GM20000 (cell line): ENCODE data around the gene PNISR.

Source experiments
- DNase-seq: peaks from one replicate; pipeline ENCODE4 v3.0.0; 2012; ENCODE audit warnings: low spot score
- TF ChIP-seq, protein P1 (sequence below): IDR thresholded peaks from 2 replicates; pipeline ENCODE4 v1.5.1; 2012; ENCODE audit warnings: mild to moderate bottlenecking, control low read depth; ENCODE audit errors: extremely low read depth, missing control alignments

The PNISR gene

DNA sequence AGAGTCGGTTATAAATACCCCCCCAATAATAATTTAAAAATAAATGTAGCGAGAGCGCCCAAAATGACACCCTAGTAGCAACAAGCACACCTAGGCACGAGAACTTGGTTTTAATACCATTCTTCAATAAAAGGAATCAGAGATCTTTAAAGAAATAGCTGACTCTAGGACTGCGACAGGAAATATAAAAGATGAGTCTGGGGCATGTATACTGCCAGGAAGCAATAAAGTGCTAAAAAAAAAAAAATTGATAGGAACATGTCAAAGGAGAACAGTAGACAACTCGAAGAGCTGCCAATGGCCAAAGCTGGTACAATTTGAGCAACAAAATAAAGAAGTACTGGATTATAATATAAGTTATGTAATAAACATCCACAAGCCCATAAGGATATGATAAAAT lies 2.2 kb downstream of the PNISR start:
- no peak for DNase-seq
- TF ChIP-seq, protein P1, sequence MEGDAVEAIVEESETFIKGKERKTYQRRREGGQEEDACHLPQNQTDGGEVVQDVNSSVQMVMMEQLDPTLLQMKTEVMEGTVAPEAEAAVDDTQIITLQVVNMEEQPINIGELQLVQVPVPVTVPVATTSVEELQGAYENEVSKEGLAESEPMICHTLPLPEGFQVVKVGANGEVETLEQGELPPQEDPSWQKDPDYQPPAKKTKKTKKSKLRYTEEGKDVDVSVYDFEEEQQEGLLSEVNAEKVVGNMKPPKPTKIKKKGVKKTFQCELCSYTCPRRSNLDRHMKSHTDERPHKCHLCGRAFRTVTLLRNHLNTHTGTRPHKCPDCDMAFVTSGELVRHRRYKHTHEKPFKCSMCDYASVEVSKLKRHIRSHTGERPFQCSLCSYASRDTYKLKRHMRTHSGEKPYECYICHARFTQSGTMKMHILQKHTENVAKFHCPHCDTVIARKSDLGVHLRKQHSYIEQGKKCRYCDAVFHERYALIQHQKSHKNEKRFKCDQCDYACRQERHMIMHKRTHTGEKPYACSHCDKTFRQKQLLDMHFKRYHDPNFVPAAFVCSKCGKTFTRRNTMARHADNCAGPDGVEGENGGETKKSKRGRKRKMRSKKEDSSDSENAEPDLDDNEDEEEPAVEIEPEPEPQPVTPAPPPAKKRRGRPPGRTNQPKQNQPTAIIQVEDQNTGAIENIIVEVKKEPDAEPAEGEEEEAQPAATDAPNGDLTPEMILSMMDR, result no peak

DNA sequence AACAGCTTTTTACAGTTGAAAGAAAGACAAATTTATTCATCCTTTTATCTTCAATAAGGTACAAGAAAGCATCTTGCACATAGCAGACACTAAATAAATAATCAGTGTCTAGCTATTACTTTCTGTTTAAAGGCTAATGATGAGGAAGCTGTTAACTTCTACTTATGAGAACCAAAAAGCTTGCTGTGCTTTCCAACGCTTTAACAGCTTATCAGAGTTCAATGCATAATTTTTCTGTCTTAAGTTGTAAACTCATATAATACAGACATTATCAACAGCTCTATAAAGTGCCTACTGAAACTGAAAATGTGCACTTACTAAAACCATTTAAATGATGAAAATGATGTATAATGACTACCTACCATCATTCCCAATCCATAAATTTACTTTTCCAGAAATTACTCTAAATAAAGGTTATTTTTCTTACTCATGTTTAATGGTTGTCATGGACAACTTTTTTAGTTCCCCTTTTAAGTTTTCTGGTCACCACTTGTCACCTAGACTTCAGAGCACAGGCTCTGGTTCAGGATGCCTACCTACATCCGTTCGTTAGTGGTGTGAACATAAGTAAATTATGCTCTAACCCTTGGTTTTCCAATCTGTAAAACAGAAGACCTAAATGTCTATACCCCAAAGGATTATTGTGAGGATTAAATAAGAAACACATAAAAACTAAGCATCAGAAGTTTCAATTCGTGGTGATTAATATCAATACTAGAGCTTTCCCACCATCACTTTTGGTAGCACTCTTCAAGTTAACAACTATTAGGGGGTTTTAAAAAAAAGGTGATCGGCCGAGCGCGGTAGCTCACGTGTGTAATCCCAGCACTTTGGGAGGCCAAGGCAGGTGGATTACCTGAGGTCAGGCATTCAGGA lies 8.0 kb downstream of the PNISR start:
- peak; percentile 18 for DNase-seq
- TF ChIP-seq, protein P1, result no peak

DNA sequence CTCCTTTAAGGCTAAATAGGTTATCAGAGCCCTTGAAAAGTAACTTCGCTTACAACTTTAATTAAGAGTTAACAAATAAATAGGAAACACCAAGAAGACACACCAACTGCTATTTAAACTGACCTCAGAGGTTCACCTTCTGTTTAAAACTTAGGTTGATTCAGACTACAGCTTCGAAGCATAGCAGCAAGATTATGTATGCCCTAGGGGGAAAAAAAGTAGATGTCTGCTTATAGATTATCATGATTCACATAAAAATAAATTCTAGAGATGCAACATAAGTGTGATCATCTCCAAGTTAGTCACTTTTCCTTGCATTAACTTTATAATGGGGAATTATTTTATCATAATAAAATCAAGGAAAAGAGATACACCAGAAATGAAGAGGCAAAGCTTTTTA lies 8.9 kb downstream of the PNISR start:
- no peak for DNase-seq
- TF ChIP-seq, protein P1, result no peak

DNA sequence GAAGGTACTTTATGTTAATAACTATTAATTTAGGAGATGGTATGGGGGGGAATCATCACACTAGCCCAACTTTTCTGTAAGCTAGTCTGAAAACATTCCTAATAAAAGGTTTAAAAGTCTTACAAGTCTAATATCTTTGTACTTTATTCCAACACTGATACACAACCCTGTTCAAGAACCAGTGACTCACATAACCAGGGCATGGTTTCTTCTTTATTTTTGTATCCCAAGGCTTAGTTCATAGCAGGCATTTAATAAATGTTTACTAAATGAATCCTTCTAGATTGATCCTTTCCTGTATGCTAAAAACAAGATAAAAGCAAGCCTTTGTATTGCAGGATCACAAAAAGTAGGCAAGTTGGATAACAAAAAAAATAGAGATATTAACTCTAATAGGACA lies 9.7 kb downstream of the PNISR start:
- DNase-seq, result no peak
- TF ChIP-seq, protein P1, result no peak

DNA sequence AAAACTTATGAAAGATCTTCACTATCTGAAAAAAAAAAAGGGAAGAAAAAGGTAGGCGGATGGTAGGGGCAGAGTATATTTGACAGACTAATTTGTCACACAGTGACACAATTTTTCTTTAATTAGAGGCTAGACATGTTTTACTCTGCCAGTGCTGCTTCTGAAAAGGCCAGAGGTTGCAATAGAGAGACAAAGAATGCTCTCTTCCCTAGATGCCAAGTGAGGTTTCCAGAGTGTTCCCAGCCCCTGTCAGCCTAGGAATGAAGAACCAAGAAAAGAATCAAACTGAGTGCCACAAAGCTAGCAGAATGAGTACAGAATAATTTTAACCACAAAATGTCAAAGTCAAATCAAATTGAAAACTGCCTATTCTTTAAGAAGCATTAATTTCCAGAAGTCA lies 13.0 kb downstream of the PNISR start:
- no peak for DNase-seq
- TF ChIP-seq, protein P1, result no peak

DNA sequence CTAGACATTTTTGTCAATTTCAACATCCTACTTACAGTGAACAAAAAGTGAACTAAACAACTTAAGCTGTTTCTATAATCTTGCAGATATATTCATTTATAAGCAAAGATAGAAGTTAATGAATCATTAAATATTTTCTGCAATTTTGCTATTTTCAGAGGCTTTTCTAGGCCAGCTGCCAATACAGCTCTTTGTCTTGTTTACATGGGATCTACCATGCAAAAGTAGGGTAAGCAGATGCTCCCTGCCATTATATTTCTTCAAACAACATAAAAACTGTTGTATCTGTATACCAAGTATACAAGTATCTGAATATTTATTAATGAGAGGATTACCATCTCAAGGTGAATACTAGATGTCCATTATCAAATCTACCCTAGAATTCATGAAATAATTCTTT lies 15.4 kb downstream of the PNISR start:
- no peak for DNase-seq
- TF ChIP-seq, protein P1, result no peak

DNA sequence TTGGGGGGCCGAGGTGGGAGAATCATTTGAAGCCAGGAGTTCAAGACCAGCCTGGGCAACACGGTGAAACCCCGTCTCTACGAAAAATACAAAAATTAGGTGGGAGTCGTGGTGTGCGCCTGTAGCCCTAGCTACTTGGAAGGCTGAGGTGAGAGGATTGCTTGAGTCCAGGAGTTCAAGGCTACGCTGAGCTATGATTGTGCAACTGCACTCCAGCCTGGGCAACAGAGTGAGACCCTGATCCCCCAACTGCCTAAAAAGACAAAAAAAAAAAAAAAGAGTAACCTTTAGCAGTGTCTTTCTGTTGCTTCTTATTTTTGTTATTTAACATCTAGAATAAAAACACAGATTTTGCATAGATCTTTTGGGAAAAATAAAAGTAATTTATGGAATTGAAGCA lies 18.0 kb downstream of the PNISR start:
- no peak for DNase-seq
- TF ChIP-seq, protein P1, result no peak
